WTC11 (cell line): ENCODE results near the gene AMDHD2.

Source experiments
- OVOL2 ChIP-seq: fragments of 250-450 bp; sonication (Bioruptor Pico); IDR thresholded peaks from 2 replicates; pipeline ENCODE4 v1.9.0; 2021; ENCODE audit warnings: mild to moderate bottlenecking, borderline replicate concordance
- RELA ChIP-seq: sonication (generic); formaldehyde crosslinking; IDR thresholded peaks from 2 replicates; pipeline ENCODE4 v1.8.1; 2022; ENCODE audit warnings: missing genetic modification reagents, mild to moderate bottlenecking, borderline replicate concordance
- TP53 ChIP-seq: sonication (generic); formaldehyde crosslinking; IDR thresholded peaks from 2 replicates; pipeline ENCODE4 v1.8.1; 2023; ENCODE audit warnings: mild to moderate bottlenecking, missing genetic modification reagents
- TF ChIP-seq, protein P1 (sequence below): fragments of 200-600 bp; IDR thresholded peaks from 2 replicates; pipeline ENCODE4 v1.8.0; 2022; ENCODE audit warnings: antibody characterized with exemption
- TF ChIP-seq, protein P2 (sequence below): sonication (generic); formaldehyde crosslinking; IDR thresholded peaks from 2 replicates; pipeline ENCODE4 v1.8.1; 2022; ENCODE audit warnings: mild to moderate bottlenecking, moderate library complexity, missing genetic modification reagents
- TF ChIP-seq, protein P3 (sequence below): sonication (generic); formaldehyde crosslinking; IDR thresholded peaks from 2 replicates; pipeline ENCODE4 v1.8.0; 2022; ENCODE audit warnings: mild to moderate bottlenecking, missing genetic modification reagents

DNA sequence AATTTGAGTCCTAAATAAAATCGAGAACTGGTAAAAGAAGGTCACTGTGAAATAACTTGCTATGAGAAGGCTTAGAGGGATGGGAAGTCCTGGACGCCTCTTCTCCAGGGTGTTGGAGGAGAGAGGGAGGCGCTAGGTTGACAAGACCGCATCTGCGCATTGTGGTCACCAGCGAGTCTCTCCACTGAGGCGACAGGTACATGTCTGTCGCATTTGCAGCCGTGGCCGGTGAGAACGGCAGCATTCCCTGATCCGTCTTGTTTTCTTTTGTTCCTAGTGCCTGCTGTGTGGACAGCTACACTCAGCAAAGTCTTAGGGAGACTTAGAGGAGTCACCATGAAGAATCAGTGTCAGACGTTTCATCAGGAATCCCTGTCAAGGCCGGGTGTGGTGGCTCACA lies 14.5 kb upstream of the AMDHD2 start:
- TF ChIP-seq, protein P1, sequence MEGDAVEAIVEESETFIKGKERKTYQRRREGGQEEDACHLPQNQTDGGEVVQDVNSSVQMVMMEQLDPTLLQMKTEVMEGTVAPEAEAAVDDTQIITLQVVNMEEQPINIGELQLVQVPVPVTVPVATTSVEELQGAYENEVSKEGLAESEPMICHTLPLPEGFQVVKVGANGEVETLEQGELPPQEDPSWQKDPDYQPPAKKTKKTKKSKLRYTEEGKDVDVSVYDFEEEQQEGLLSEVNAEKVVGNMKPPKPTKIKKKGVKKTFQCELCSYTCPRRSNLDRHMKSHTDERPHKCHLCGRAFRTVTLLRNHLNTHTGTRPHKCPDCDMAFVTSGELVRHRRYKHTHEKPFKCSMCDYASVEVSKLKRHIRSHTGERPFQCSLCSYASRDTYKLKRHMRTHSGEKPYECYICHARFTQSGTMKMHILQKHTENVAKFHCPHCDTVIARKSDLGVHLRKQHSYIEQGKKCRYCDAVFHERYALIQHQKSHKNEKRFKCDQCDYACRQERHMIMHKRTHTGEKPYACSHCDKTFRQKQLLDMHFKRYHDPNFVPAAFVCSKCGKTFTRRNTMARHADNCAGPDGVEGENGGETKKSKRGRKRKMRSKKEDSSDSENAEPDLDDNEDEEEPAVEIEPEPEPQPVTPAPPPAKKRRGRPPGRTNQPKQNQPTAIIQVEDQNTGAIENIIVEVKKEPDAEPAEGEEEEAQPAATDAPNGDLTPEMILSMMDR, result no peak
- TF ChIP-seq, protein P2, sequence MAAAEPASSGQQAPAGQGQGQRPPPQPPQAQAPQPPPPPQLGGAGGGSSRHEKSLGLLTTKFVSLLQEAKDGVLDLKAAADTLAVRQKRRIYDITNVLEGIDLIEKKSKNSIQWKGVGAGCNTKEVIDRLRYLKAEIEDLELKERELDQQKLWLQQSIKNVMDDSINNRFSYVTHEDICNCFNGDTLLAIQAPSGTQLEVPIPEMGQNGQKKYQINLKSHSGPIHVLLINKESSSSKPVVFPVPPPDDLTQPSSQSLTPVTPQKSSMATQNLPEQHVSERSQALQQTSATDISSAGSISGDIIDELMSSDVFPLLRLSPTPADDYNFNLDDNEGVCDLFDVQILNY, result no peak
- TF ChIP-seq, protein P3, sequence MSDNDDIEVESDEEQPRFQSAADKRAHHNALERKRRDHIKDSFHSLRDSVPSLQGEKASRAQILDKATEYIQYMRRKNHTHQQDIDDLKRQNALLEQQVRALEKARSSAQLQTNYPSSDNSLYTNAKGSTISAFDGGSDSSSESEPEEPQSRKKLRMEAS (CRISPR knock-in tag), result no peak
- no peak for TF ChIP-seq TP53 (CRISPR knock-in tag)
- TF ChIP-seq OVOL2, result no peak
- no peak for TF ChIP-seq RELA (CRISPR knock-in tag)
